HepG2 (cell line): ENCODE results near the gene SP3. TPM values are rescaled to one million over a fixed set of nuclear protein-coding genes. Genes with fewer than 3 reads are reported as not detected.

Experiments used
- CREB1 ChIP-seq, 2 experiments: fragments of 450-650 bp in 1 of 2; IDR thresholded peaks; 2 replicates each; pipeline ENCODE4 v1.6.1; 2016 to 2017; ENCODE audit warnings: control low read depth in 1 of 2, mild to moderate bottlenecking in 1 of 2, missing compliant biosample characterization in 1 of 2, missing genetic modification characterization in 1 of 2
- CREM ChIP-seq, 2 experiments: sonication (generic) in 1 of 2; formaldehyde crosslinking in 1 of 2; IDR thresholded peaks; 2 replicates each; pipeline versions ENCODE4 v1.4.0 to v1.6.1; 2016 to 2020; ENCODE audit warnings: antibody characterized with exemption in 1 of 2, mild to moderate bottlenecking in 1 of 2, missing genetic modification reagents in 1 of 2
- NFE2 ChIP-seq: sonication (generic); formaldehyde crosslinking; IDR thresholded peaks from 2 replicates; pipeline ENCODE4 v1.4.0; 2020; ENCODE audit warnings: missing genetic modification reagents
- NR2C2 ChIP-seq: sonication (generic); formaldehyde crosslinking; IDR thresholded peaks from 2 replicates; pipeline ENCODE4 v1.4.0; 2020; ENCODE audit warnings: missing genetic modification reagents, mild to moderate bottlenecking, moderate library complexity, borderline replicate concordance
- PCBP2 ChIP-seq: fragments of 200-400 bp; formaldehyde crosslinking; optimal IDR thresholded peaks from 2 replicates; pipeline ENCODE3; 2018; ENCODE audit warnings: low read length, low read depth; ENCODE audit not compliant: poor library complexity, severe bottlenecking
- RBAK ChIP-seq: sonication (generic); formaldehyde crosslinking; IDR thresholded peaks from 2 replicates; pipeline ENCODE4 v1.5.1; 2020; ENCODE audit warnings: mild to moderate bottlenecking, missing genetic modification reagents
- TBL1XR1 ChIP-seq: fragments of 150-350 bp; IDR thresholded peaks from 2 replicates; pipeline ENCODE4 v1.6.1; 2014; ENCODE audit warnings: borderline replicate concordance, low read length; ENCODE audit not compliant: partially characterized antibody
- ZFP36L1 ChIP-seq: sonication (generic); formaldehyde crosslinking; IDR thresholded peaks from 2 replicates; pipeline ENCODE4 v1.8.0; 2022; ENCODE audit warnings: mild to moderate bottlenecking, missing genetic modification reagents, moderate library complexity
- ZMYM3 ChIP-seq: sonication (generic); formaldehyde crosslinking; IDR thresholded peaks from 2 replicates; pipeline ENCODE4 v1.5.1; 2020; ENCODE audit warnings: mild to moderate bottlenecking, missing genetic modification reagents
- ZNF138 ChIP-seq: sonication (generic); formaldehyde crosslinking; IDR thresholded peaks from 2 replicates; pipeline ENCODE4 v1.5.0; 2020; ENCODE audit warnings: mild to moderate bottlenecking, low read depth, missing genetic modification reagents
- ZNF34 ChIP-seq: sonication (generic); formaldehyde crosslinking; IDR thresholded peaks from 2 replicates; pipeline ENCODE4 v1.4.0; 2020; ENCODE audit warnings: mild to moderate bottlenecking, missing genetic modification reagents, borderline replicate concordance
- ZNF569 ChIP-seq: sonication (generic); formaldehyde crosslinking; IDR thresholded peaks from 2 replicates; pipeline ENCODE4 v1.5.0; 2020; ENCODE audit warnings: mild to moderate bottlenecking, missing genetic modification reagents, moderate library complexity, borderline replicate concordance
- ZNF660 ChIP-seq: sonication (generic); formaldehyde crosslinking; IDR thresholded peaks from 2 replicates; pipeline ENCODE4 v1.5.1; 2020; ENCODE audit warnings: mild to moderate bottlenecking, low read depth, missing genetic modification reagents, borderline replicate concordance
- polyA plus RNA-seq, 8 experiments: library from polyadenylated mRNA; depleted of rRNA in 3 of 8; stranded (reverse) in 7 of 8; unstranded in 1 of 8; fragments of >200 nt; fragmentation: Illumina TruSeq in 4 of 8; extraction: Trizol in 4 of 8; gene quantifications; 2 replicates each; pipeline versions ENCODE4 v1.2.1 to v1.2.3, GENCODE V29; 2011 to 2016; ENCODE audit warnings: low read depth in 4 of 8, missing spikeins in 1 of 8, mixed read lengths in 1 of 8; ENCODE audit not compliant: insufficient read depth in 1 of 8
- total RNA-seq, 5 experiments: library from RNA; depleted of rRNA; stranded (reverse); fragments of >200 nt; fragmentation: Illumina TruSeq; extraction: Trizol; gene quantifications; 2 replicates each; pipeline ENCODE4 v1.2.3, GENCODE V29; 2016; ENCODE audit warnings: low read depth in 1 of 5
- TF ChIP-seq, protein P1 (sequence below): sonication (generic); formaldehyde crosslinking; IDR thresholded peaks from 2 replicates; pipeline ENCODE4 v1.5.0; 2020; ENCODE audit warnings: mild to moderate bottlenecking, missing genetic modification reagents
- TF ChIP-seq, protein P2 (sequence below): sonication (generic); formaldehyde crosslinking; IDR thresholded peaks from 2 replicates; pipeline ENCODE4 v1.8.0; 2022; ENCODE audit warnings: mild to moderate bottlenecking, missing genetic modification reagents, borderline replicate concordance
- TF ChIP-seq, protein P3 (sequence below): sonication (generic); formaldehyde crosslinking; IDR thresholded peaks from 2 replicates; pipeline ENCODE4 v1.4.0; 2020; ENCODE audit warnings: missing genetic modification reagents
- TF ChIP-seq, protein P4 (sequence below): sonication (generic); formaldehyde crosslinking; IDR thresholded peaks from 2 replicates; pipeline ENCODE4 v1.4.0; 2020; ENCODE audit warnings: missing genetic modification reagents, borderline replicate concordance

Gene SP3
- total and polyA plus RNA-seq, 2 of the 13 experiments (the other 11 are each of a cell fraction or from before 2014, with no cell fraction given): 57.3 to 132 TPM

DNA sequence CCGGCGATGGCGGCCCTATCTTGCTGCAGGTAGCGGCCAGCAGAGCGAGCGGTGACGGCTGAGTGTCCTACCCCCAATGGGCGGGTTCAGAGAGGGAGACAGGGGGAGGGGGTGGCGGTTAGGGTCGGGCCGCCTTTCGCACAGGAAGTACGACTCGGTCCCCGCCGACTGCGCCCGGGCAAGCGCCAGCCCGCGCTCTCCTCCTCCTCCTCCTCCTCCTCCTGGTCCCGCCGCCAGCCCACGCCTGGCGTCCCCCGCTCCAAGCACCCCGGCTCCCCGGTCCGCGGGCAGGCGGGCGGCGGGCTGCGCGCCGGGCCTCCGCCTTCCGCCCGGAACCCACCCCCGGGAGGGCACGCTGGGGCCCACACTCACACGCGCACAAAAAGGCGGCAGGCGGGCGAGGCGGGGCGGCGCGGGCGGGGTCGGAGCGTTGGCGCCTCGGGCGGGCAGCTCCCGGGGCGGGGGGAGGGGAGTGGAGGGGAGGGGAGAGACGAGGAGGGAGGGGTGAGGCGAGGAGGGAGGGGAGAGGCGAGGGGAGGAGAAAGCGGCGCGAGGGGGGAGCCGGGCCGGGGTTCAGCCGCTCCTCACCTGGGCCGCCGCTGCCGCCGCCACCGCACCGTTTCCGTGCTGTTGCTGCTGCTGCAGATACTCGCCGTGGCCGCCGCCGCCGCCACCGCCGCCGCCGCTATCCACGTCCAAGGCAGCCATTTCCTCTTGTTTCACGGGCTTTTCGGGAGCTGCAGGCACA lies 1.2 kb downstream of the SP3 start (continued):
- TF ChIP-seq, protein P1, sequence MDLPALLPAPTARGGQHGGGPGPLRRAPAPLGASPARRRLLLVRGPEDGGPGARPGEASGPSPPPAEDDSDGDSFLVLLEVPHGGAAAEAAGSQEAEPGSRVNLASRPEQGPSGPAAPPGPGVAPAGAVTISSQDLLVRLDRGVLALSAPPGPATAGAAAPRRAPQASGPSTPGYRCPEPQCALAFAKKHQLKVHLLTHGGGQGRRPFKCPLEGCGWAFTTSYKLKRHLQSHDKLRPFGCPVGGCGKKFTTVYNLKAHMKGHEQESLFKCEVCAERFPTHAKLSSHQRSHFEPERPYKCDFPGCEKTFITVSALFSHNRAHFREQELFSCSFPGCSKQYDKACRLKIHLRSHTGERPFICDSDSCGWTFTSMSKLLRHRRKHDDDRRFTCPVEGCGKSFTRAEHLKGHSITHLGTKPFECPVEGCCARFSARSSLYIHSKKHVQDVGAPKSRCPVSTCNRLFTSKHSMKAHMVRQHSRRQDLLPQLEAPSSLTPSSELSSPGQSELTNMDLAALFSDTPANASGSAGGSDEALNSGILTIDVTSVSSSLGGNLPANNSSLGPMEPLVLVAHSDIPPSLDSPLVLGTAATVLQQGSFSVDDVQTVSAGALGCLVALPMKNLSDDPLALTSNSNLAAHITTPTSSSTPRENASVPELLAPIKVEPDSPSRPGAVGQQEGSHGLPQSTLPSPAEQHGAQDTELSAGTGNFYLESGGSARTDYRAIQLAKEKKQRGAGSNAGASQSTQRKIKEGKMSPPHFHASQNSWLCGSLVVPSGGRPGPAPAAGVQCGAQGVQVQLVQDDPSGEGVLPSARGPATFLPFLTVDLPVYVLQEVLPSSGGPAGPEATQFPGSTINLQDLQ (CRISPR knock-in tag): no peak
- TF ChIP-seq NR2C2 (CRISPR knock-in tag) (peak; percentile 54; the same call in 1 of the 2 replicates), RBAK (CRISPR knock-in tag) (no peak), ZNF569 (no peak), ZFP36L1 (no peak), ZNF660 (CRISPR knock-in tag) (no peak), ZMYM3 (no peak), ZNF138 (CRISPR knock-in tag) (peak; percentile 85; the same call in 1 of the 2 replicates), ZNF34 (no peak), PCBP2 (no peak), TBL1XR1 (no peak), NFE2 (CRISPR knock-in tag) (no peak), CREM (IDR thresholded peaks at IDR 0.05) (no peak), CREM (CRISPR knock-in tag; IDR thresholded peaks at IDR 0.05) (no peak), CREB1 (IDR thresholded peaks at IDR 0.05) (no peak), CREB1 (CRISPR knock-in tag; IDR thresholded peaks at IDR 0.05) (no peak)
- TF ChIP-seq, protein P2, sequence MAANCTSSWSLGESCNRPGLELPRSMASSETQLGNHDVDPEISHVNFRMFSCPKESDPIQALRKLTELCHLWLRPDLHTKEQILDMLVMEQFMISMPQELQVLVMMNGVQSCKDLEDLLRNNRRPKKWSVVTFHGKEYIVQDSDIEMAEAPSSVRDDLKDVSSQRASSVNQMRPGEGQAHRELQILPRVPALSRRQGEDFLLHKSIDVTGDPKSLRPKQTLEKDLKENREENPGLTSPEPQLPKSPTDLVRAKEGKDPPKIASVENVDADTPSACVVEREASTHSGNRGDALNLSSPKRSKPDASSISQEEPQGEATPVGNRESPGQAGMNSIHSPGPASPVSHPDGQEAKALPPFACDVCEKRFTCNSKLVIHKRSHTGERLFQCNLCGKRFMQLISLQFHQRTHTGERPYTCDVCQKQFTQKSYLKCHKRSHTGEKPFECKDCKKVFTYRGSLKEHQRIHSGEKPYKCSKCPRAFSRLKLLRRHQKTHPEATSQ (CRISPR knock-in tag): 0 out of 2 replicates have a peak, but pooled peaks have one; percentile 65
- TF ChIP-seq, protein P3, sequence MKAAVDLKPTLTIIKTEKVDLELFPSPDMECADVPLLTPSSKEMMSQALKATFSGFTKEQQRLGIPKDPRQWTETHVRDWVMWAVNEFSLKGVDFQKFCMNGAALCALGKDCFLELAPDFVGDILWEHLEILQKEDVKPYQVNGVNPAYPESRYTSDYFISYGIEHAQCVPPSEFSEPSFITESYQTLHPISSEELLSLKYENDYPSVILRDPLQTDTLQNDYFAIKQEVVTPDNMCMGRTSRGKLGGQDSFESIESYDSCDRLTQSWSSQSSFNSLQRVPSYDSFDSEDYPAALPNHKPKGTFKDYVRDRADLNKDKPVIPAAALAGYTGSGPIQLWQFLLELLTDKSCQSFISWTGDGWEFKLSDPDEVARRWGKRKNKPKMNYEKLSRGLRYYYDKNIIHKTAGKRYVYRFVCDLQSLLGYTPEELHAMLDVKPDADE: 0 out of 2 replicates have a peak, but pooled peaks have one; percentile 2
- TF ChIP-seq, protein P4, sequence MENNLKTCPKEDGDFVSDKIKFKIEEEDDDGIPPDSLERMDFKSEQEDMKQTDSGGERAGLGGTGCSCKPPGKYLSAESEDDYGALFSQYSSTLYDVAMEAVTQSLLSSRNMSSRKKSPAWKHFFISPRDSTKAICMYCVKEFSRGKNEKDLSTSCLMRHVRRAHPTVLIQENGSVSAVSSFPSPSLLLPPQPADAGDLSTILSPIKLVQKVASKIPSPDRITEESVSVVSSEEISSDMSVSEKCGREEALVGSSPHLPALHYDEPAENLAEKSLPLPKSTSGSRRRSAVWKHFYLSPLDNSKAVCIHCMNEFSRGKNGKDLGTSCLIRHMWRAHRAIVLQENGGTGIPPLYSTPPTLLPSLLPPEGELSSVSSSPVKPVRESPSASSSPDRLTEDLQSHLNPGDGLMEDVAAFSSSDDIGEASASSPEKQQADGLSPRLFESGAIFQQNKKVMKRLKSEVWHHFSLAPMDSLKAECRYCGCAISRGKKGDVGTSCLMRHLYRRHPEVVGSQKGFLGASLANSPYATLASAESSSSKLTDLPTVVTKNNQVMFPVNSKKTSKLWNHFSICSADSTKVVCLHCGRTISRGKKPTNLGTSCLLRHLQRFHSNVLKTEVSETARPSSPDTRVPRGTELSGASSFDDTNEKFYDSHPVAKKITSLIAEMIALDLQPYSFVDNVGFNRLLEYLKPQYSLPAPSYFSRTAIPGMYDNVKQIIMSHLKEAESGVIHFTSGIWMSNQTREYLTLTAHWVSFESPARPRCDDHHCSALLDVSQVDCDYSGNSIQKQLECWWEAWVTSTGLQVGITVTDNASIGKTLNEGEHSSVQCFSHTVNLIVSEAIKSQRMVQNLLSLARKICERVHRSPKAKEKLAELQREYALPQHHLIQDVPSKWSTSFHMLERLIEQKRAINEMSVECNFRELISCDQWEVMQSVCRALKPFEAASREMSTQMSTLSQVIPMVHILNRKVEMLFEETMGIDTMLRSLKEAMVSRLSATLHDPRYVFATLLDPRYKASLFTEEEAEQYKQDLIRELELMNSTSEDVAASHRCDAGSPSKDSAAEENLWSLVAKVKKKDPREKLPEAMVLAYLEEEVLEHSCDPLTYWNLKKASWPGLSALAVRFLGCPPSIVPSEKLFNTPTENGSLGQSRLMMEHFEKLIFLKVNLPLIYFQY (CRISPR knock-in tag): 0 out of 2 replicates have a peak, but pooled peaks have one; percentile 10
